HEK293 (cell line): ENCODE measurements around the gene OPN4.

Experiments used
- CTCF ChIP-seq: fragments of 450-650 bp; formaldehyde crosslinking; IDR thresholded peaks from 2 replicates; pipeline ENCODE4 v1.5.1; 2016; ENCODE audit warnings: missing biosample characterization, missing genetic modification characterization
- MYNN ChIP-seq: fragments of 450-650 bp; formaldehyde crosslinking; IDR thresholded peaks from 2 replicates; pipeline ENCODE4 v1.5.1; 2016; ENCODE audit warnings: missing biosample characterization, missing genetic modification characterization, borderline replicate concordance
- ZBTB49 ChIP-seq: fragments of 450-650 bp; formaldehyde crosslinking; IDR thresholded peaks from 2 replicates; pipeline ENCODE4 v1.5.1; 2016; ENCODE audit warnings: missing biosample characterization, missing genetic modification characterization, low read depth
- ZNF2 ChIP-seq: fragments of 450-650 bp; formaldehyde crosslinking; IDR thresholded peaks from 2 replicates; pipeline ENCODE4 v1.5.1; 2016; ENCODE audit warnings: missing biosample characterization, missing genetic modification characterization
- ZNF398 ChIP-seq: fragments of 450-650 bp; formaldehyde crosslinking; IDR thresholded peaks from 2 replicates; pipeline ENCODE4 v1.5.1; 2017; ENCODE audit warnings: missing biosample characterization, missing genetic modification characterization
- ZNF561 ChIP-seq: fragments of 450-650 bp; IDR thresholded peaks from 2 replicates; pipeline ENCODE4 v1.5.1; 2018; ENCODE audit warnings: missing biosample characterization, missing genetic modification characterization, borderline replicate concordance

GRCh38 chr10:86642021-86642420, 12.3 kb upstream of the OPN4 start:
- TF ChIP-seq MYNN (no peak), CTCF (tag by site-specific recombination) (no peak), ZNF561 (tag by site-specific recombination) (no peak), ZNF2 (tag by site-specific recombination) (no peak), ZBTB49 (no peak), ZNF398 (tag by site-specific recombination) (no peak)
